H1 (cell line): ENCODE results near the gene GRID1. TPM values are rescaled to one million over a fixed set of nuclear protein-coding genes. Genes with fewer than 3 reads are reported as not detected.

Experiments
- HDAC6 ChIP-seq: IDR thresholded peaks from one replicate; pipeline ENCODE4 v1.7.1; 2012; ENCODE audit warnings: low read depth, mild to moderate bottlenecking, inconsistent platforms, low read length, moderate library complexity
- POLR2A ChIP-seq, 2 experiments: IDR thresholded peaks; 1 replicate in 1 of 2; 2 replicates in 1 of 2; pipeline ENCODE4 v1.6.1; 2011; ENCODE audit warnings: low read depth in 2 of 2, low read length in 2 of 2, mild to moderate bottlenecking in 2 of 2; ENCODE audit errors: control extremely low read depth in 1 of 2
- YY1 ChIP-seq: IDR thresholded peaks from 2 replicates; pipeline ENCODE4 v1.6.1; 2011; ENCODE audit warnings: low read depth, mild to moderate bottlenecking, low read length
- polyA plus RNA-seq, 7 experiments: library from polyadenylated mRNA; depleted of rRNA in 3 of 7; stranded (reverse) in 5 of 7; unstranded in 2 of 7; fragments of >200 nt in 5 of 7; fragments of 200-250 nt in 2 of 7; gene quantifications; 1 replicate in 5 of 7; 2 replicates in 1 of 7; 4 replicates in 1 of 7; pipeline versions ENCODE4 v1.2.1 to v1.2.3, GENCODE V29; 2011 to 2013; ENCODE audit warnings: missing spikeins in 2 of 7, mixed read lengths in 2 of 7
- total RNA-seq: library from RNA; stranded (reverse); fragmentation: NEBNext Ultra II Directional; extraction: Animal tissue kit (Norgen Biotek cat#: 25700); gene quantifications from 2 replicates; pipeline ENCODE4 v1.2.1, GENCODE V29; 2021

Gene GRID1
- total and polyA plus RNA-seq, 2 of the 8 experiments (the other 6 are each of a cell fraction or from before 2014, with no cell fraction given) = 0.22 to 0.30 TPM

DNA sequence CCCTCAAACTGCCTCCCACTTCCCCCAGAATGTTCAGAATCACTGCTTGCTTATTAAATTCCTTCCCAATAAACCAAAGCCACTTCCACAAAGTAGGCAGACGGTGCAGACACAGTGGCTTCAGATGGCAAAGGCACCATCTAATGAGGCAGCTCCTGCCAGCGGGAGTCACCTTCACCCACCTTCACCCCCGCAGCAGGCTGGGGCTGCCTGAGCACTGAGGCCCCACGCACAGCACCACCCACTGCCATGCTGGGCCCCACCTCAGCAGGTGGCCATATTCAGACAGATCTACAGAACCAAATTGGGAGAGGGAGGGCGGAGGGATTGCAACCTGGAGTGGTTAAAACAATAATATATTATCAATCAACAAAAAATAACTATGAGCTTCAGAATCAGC is 118.5 kb downstream of the GRID1 start (continued):
- TF ChIP-seq HDAC6 (no peak), POLR2A (IDR thresholded peaks at IDR 0.05; ENCODE audit: control extremely low read depth in 1 of 2, low read depth in 2 of 2, low read length in 2 of 2) (no peak), YY1 (no peak)
